HG03571 (cell line): ENCODE results near the gene DPP6.

Experiments
- ATAC-seq: cut with Tn5 transposase; IDR thresholded peaks from one replicate; pipeline ENCODE4 v1.9.1; 2021; ENCODE audit not compliant: unreplicated experiment

Gene DPP6

GRCh38 chr7:154512121-154512833 is 460.1 kb downstream of the DPP6 start:
- ATAC-seq, result no peak

- ATAC-seq, result no peak
Observed at GRCh38 chr7:154517768-154518167, 465.6 kb downstream of the DPP6 start.

GRCh38 chr7:154519229-154519628 is 467.0 kb downstream of the DPP6 start:
- no peak for ATAC-seq

- no peak for ATAC-seq
Observed at GRCh38 chr7:154530136-154530535, 477.9 kb downstream of the DPP6 start.

- no peak for ATAC-seq
Observed at GRCh38 chr7:154532771-154533170, 480.6 kb downstream of the DPP6 start.

- ATAC-seq, result no peak
Observed at GRCh38 chr7:154540596-154540995, 488.4 kb downstream of the DPP6 start.

- no peak for ATAC-seq
Observed at GRCh38 chr7:154541606-154542005, 489.4 kb downstream of the DPP6 start.

- no peak for ATAC-seq
Observed at GRCh38 chr7:154546946-154547587, 494.9 kb downstream of the DPP6 start.

GRCh38 chr7:154553711-154554265 is 501.6 kb downstream of the DPP6 start:
- ATAC-seq, result no peak

GRCh38 chr7:154559454-154559853 is 507.3 kb downstream of the DPP6 start:
- no peak for ATAC-seq

- ATAC-seq, result no peak
Observed at GRCh38 chr7:154564676-154565075, 512.5 kb downstream of the DPP6 start.

GRCh38 chr7:154566877-154567276 is 514.7 kb downstream of the DPP6 start:
- ATAC-seq, result no peak

GRCh38 chr7:154568346-154568745 is 516.1 kb downstream of the DPP6 start:
- ATAC-seq, result no peak

- no peak for ATAC-seq
Observed at GRCh38 chr7:154569916-154570315, 517.7 kb downstream of the DPP6 start.

GRCh38 chr7:154571772-154572171 is 519.6 kb downstream of the DPP6 start:
- no peak for ATAC-seq

- ATAC-seq, result no peak
Observed at GRCh38 chr7:154574235-154574634, 522.0 kb downstream of the DPP6 start.

- ATAC-seq, result no peak
Observed at GRCh38 chr7:154575497-154575896, 523.3 kb downstream of the DPP6 start.

GRCh38 chr7:154576604-154577003 is 524.4 kb downstream of the DPP6 start:
- no peak for ATAC-seq

GRCh38 chr7:154577141-154577873 is 525.1 kb downstream of the DPP6 start:
- no peak for ATAC-seq

GRCh38 chr7:154578336-154578735 is 526.1 kb downstream of the DPP6 start:
- no peak for ATAC-seq

GRCh38 chr7:154579711-154580110 is 527.5 kb downstream of the DPP6 start:
- ATAC-seq, result no peak
